GM13976 (cell line): ENCODE data around the gene MNAT1.

Experiments
- DNase-seq: peaks from one replicate; pipeline ENCODE4 v3.0.0; 2012; ENCODE audit warnings: low spot score
- in situ Hi-C: fragments of 300-500 bp; cut with MboI; formaldehyde crosslinking; loops from one replicate; pipeline ENCODE4 v1.12.0; 2022; ENCODE audit warnings: low sequenced_read_pairs, mixed read lengths, inconsistent platforms; ENCODE audit not compliant: unreplicated experiment
- TF ChIP-seq, protein P1 (sequence below): IDR thresholded peaks from 2 replicates; pipeline ENCODE4 v1.5.1; 2012; ENCODE audit warnings: borderline replicate concordance, mild to moderate bottlenecking; ENCODE audit not compliant: insufficient read depth; ENCODE audit errors: extremely low read depth, missing control alignments, control extremely low read depth

Gene MNAT1

DNA sequence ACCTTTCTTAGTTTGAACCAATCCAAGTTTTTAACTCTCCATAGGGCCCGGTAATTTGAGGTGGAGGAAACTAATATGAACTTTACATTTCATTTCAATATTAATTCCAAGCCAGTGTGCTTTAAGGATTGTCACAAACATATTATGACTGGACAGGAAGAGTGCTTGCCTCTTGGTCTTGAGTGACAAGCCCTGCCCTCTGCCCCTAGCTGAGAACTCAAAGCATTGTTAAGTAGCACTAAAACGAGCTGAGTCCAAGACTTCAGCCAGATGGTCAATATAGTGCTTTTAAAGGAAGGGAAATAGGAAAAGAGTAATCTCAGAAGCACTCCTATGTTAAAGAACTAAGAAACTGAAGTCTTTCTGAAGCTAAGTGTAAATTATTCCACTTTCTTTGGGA is 229.2 kb downstream of the MNAT1 start:
- no peak for DNase-seq
- TF ChIP-seq, protein P1, sequence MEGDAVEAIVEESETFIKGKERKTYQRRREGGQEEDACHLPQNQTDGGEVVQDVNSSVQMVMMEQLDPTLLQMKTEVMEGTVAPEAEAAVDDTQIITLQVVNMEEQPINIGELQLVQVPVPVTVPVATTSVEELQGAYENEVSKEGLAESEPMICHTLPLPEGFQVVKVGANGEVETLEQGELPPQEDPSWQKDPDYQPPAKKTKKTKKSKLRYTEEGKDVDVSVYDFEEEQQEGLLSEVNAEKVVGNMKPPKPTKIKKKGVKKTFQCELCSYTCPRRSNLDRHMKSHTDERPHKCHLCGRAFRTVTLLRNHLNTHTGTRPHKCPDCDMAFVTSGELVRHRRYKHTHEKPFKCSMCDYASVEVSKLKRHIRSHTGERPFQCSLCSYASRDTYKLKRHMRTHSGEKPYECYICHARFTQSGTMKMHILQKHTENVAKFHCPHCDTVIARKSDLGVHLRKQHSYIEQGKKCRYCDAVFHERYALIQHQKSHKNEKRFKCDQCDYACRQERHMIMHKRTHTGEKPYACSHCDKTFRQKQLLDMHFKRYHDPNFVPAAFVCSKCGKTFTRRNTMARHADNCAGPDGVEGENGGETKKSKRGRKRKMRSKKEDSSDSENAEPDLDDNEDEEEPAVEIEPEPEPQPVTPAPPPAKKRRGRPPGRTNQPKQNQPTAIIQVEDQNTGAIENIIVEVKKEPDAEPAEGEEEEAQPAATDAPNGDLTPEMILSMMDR: no peak
- in situ Hi-C loops: no loop called here

DNA sequence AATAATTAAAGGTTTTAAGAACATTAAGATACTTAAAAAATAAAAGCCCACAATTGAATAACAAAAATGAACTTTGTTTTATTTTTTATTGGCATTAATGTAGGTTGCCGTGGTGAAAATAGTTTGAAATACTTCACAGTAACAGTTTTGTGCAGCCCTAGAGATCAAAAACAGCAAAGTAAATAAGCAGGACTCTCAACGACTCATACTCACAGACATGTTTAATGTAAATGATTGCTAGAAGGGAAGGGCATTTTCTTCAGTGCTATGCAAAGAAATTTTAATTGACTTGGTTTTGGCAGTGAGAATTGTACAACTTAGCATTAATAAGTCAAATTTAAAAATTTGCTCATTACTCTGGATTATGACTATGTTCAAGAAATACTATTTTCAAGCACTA is 230.3 kb downstream of the MNAT1 start:
- no peak for DNase-seq
- TF ChIP-seq, protein P1: no peak
- in situ Hi-C loops: no loop called here

DNA sequence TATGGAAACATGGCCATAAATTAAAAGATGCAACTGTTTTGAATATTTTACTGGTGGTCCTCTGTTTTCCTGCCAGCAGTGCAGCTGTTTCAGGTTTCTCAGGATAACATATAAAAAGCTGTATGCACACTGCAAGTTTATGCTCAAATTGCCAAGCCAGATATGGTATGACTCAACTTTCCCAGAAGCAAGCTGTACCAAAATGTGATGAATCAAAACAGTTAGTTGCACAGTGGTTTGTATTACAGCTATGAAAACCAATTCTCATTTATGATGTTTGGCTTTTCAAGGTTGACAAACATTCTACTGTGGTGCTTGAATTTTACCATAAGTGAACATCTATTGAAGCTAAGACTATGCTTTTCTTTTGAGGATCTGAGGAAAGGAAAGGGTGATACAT is 230.8 kb downstream of the MNAT1 start:
- in situ Hi-C loops: no loop called here
- TF ChIP-seq, protein P1: no peak
- no peak for DNase-seq

DNA sequence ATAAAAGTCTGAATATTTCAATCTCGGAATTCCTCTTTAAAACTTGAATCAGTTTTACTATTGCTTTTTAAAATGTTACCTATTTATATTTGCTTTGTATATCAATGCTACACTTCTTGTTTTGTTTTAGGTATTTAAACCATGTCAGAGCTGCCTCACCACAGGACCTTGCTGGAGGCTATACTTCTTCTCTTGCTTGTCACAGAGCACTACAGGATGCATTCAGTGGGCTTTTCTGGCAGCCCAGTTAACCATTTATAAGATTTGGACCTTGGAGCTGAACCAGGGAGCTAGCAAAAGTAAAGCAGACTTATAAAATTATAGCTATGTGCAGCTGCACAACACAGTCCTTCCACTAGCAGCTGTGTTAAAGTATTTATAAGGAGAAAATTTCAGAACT is 233.5 kb downstream of the MNAT1 start:
- in situ Hi-C loops: no loop called here
- no peak for DNase-seq
- TF ChIP-seq, protein P1: no peak

DNA sequence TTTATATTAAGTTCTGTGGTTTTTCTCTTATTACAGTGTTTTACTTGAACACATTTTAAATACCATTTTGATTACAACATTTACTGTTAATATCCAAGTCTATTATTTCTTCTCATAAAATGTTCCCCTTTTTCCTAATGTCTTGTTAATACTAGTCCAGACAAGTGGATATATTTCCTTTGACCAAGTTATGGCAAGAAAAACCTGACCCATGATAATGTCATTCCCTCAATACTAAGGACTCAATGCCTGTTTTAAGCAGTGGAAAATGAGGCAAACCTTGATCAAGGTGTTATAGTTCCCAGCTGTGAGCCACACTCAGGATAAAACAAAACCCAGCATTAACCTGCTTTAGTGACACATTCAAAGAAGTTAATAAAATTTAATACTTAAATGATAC is 234.1 kb downstream of the MNAT1 start:
- in situ Hi-C loops: no loop called here

DNA sequence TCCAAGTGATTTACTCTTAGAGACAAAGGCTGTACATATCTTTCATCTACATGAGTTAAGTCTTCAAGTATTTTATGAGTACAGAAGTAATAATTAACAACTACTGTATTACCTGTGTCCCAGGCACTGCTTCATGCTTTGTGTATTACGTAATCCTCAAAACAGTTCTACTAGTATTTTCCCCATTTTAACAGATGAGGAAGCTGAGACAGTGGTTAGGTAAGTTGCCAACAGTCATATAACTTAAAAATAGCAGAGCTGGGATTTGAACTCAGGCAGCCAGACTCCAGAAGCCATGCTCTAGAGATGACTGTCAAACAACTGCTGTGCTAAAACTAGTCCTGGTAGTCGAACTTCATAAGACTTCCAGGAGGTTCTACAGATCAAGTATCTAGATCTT is 235.6 kb downstream of the MNAT1 start:
- no peak for DNase-seq
- in situ Hi-C loops: no loop called here
- TF ChIP-seq, protein P1: peak; percentile 1

More for the DNA sequence above, 234.1 kb downstream of the MNAT1 start:
- TF ChIP-seq, protein P1: no peak
- DNase-seq: no peak

DNA sequence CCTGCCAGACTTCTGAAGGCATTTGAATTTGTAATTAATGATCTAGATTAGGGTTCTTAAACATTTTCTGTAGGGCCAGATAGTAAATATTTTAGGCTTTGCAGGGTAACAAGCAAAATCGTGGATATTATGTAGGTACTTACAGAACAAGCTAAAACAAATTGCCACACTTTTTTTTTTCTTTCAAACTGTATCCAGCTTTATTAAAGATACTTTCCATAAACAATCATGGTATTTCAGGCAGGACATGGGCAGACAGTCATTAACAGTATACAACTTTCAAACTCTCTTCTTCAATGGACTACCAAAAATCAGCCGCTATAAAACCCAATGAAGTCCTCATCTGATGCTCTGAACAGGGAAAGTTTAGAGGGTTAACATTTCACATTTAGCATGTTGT is 236.7 kb downstream of the MNAT1 start:
- in situ Hi-C loops: no loop called here
- DNase-seq: no peak
- TF ChIP-seq, protein P1: no peak
